HCT116 (cell line): ENCODE measurements around the gene RPS27L. TPM values are rescaled to one million over a fixed set of nuclear protein-coding genes. Genes with fewer than 3 reads are reported as not detected.

Source experiments
- ATAC-seq: fragments of 200-7000 bp; cut with Tn5 transposase; 2 replicates; pipeline ENCODE4 v1.9.1; 2020; ENCODE audit warnings: mild to moderate bottlenecking, moderate library complexity
- BruUV-seq: library from RNA; stranded (reverse); fragments of 400-500 nt; replicated peaks from 2 replicates; lab custom pipeline; 2021; lab: Mats Ljungman, UMichigan
- CTCF ChIA-PET: fragments of 300-600 bp; sonication (Branson Sonifier 250); formaldehyde crosslinking; loops from one replicate; lab custom pipeline; 2021; ENCODE audit warnings: antibody characterized with exemption; lab: Charles Lee
- POLR2A ChIA-PET: fragments of 300-600, 350-600 bp; sonication (Branson Sonifier 250); formaldehyde crosslinking; loops from one replicate; lab custom pipeline; 2021; ENCODE audit warnings: antibody characterized with exemption; lab: Charles Lee
- RAD21 ChIA-PET, 2 experiments: fragments of 300-600 bp; sonication (Branson Sonifier 250); formaldehyde crosslinking; loops; one replicate each; lab custom pipeline; 2023; ENCODE audit warnings: low total read pairs in 2 of 2; ENCODE audit not compliant: uncharacterized antibody in 2 of 2, unreplicated experiment in 2 of 2, low non-redundant PET in 1 of 2; lab: Charles Lee
- DNase-seq: peaks from one replicate; pipeline ENCODE4 v3.0.0-alpha.2; 2010; ENCODE audit warnings: low read depth, low spot score
- H2AFZ ChIP-seq: fragments of 200-600 bp; shearing (Covaris generic), sonication (generic); 2 replicates; pipeline ENCODE4 v1.6.1; 2017; ENCODE audit warnings: low read depth, mixed run types, mixed read lengths, antibody characterized with exemption, low read length; ENCODE audit not compliant: poor library complexity, severe bottlenecking
- H3K27ac ChIP-seq: 2 replicates; pipeline ENCODE4 v1.5.1; 2012; ENCODE audit warnings: low read depth, low read length
- H3K27me3 ChIP-seq: fragments of 200-600 bp; sonication (generic); 2 replicates; pipeline ENCODE4 v1.6.1; 2016; ENCODE audit warnings: mixed run types, low read length, mixed read lengths; ENCODE audit not compliant: insufficient read depth
- H3K36me3 ChIP-seq, 2 experiments: fragments of 200-500 bp in 1 of 2; fragments of 200-600 bp in 1 of 2; sonication (Bioruptor generic) in 1 of 2; sonication (generic) in 1 of 2; 2 replicates each; pipeline versions ENCODE4 v1.5.1 to v1.6.1; 2014 to 2016; ENCODE audit warnings: low read length in 2 of 2, inconsistent platforms in 1 of 2, mixed read lengths in 1 of 2, mixed run types in 1 of 2; ENCODE audit not compliant: insufficient read depth in 2 of 2, control insufficient read depth in 1 of 2
- H3K4me1 ChIP-seq, 2 experiments: fragments of 200-600 bp in 1 of 2; sonication (generic) in 1 of 2; 2 replicates each; pipeline versions ENCODE4 v1.5.1 to v1.6.1; 2012 to 2017; ENCODE audit warnings: low read length in 2 of 2, inconsistent platforms in 1 of 2, mild to moderate bottlenecking in 1 of 2, mixed read lengths in 1 of 2, mixed run types in 1 of 2, moderate library complexity in 1 of 2; ENCODE audit not compliant: insufficient read depth in 2 of 2, control insufficient read depth in 1 of 2
- H3K4me2 ChIP-seq: fragments of 200-600 bp; sonication (generic); 2 replicates; pipeline ENCODE4 v1.6.1; 2017; ENCODE audit warnings: mixed run types, low read length, mixed read lengths
- H3K4me3 ChIP-seq, 2 experiments: fragments of 200-600 bp in 1 of 2; sonication (generic) in 1 of 2; replicated peaks in 1 of 2; 2 replicates each; pipeline ENCODE4 v1.5.1; 2011 to 2016; ENCODE audit warnings: low read length in 2 of 2, control low read depth in 1 of 2, low read depth in 1 of 2, mild to moderate bottlenecking in 1 of 2, mixed read lengths in 1 of 2, mixed run types in 1 of 2
- H3K79me2 ChIP-seq: fragments of 200-600 bp; sonication (generic); 2 replicates; pipeline ENCODE4 v1.6.1; 2017; ENCODE audit warnings: mild to moderate bottlenecking, mixed run types, low read length, moderate library complexity, mixed read lengths; ENCODE audit not compliant: insufficient read depth
- H3K9ac ChIP-seq: fragments of 200-600 bp; sonication (generic); 2 replicates; pipeline ENCODE4 v1.6.1; 2016; ENCODE audit warnings: low read length, mixed read lengths
- H3K9me2 ChIP-seq: fragments of 200-600 bp; sonication (generic), shearing (Covaris generic); 2 replicates; pipeline ENCODE4 v1.6.1; 2017; ENCODE audit warnings: mixed run types, mild to moderate bottlenecking, moderate library complexity; ENCODE audit not compliant: insufficient read depth
- H3K9me3 ChIP-seq, 2 experiments: fragments of 200-500 bp in 1 of 2; fragments of 200-600 bp in 1 of 2; sonication (Bioruptor generic) in 1 of 2; sonication (generic) in 1 of 2; 2 replicates each; pipeline ENCODE4 v1.6.1; 2014 to 2017; ENCODE audit warnings: low read length in 2 of 2, mixed read lengths in 2 of 2, inconsistent platforms in 1 of 2, low read depth in 1 of 2, mild to moderate bottlenecking in 1 of 2, mixed run types in 1 of 2, moderate library complexity in 1 of 2; ENCODE audit not compliant: control insufficient read depth in 1 of 2, insufficient read depth in 1 of 2
- H4K20me1 ChIP-seq: fragments of 200-600 bp; sonication (generic), shearing (Covaris generic); 2 replicates; pipeline ENCODE4 v1.6.1; 2017; ENCODE audit warnings: mixed run types, mild to moderate bottlenecking, moderate library complexity; ENCODE audit not compliant: insufficient read depth
- CEBPB ChIP-seq: IDR thresholded peaks from 2 replicates; pipeline ENCODE4 v1.6.1; 2012; ENCODE audit warnings: low read depth
- CTCF ChIP-seq, 3 experiments: fragments of 200-600 bp in 1 of 3; sonication (generic) in 1 of 3; IDR thresholded peaks in 2 of 3; conservative IDR thresholded peaks in 1 of 3; 2 replicates each; pipeline ENCODE4 v1.5.1; 2012 to 2017; ENCODE audit warnings: low read depth in 2 of 3, low read length in 2 of 3, antibody characterized with exemption in 1 of 3, borderline replicate concordance in 1 of 3, control low read depth in 1 of 3, mild to moderate bottlenecking in 1 of 3, mixed read lengths in 1 of 3, mixed run types in 1 of 3, moderate library complexity in 1 of 3; ENCODE audit not compliant: insufficient read depth in 1 of 3
- EGR1 ChIP-seq: IDR thresholded peaks from 2 replicates; pipeline ENCODE4 v1.6.1; 2012; ENCODE audit warnings: low read depth
- ELF1 ChIP-seq: IDR thresholded peaks from 2 replicates; pipeline ENCODE4 v1.6.1; 2012; ENCODE audit warnings: low read depth, borderline replicate concordance
- EZH2phosphoT487 ChIP-seq: fragments of 200-600 bp; IDR thresholded peaks from 2 replicates; pipeline ENCODE4 v1.6.1; 2018; ENCODE audit warnings: antibody characterized with exemption, borderline replicate concordance
- SP1 ChIP-seq: IDR thresholded peaks from 2 replicates; pipeline ENCODE4 v1.6.1; 2012; ENCODE audit warnings: low read depth
- TCF7L2 ChIP-seq: IDR thresholded peaks from 2 replicates; pipeline ENCODE4 v1.7.0; 2011; ENCODE audit warnings: borderline replicate concordance, inconsistent platforms; ENCODE audit not compliant: insufficient read depth, insufficient read length; ENCODE audit errors: extremely low read depth
- YY1 ChIP-seq: IDR thresholded peaks from 2 replicates; pipeline ENCODE4 v1.6.1; 2011; ENCODE audit warnings: low read length, low read depth, moderate library complexity, mild to moderate bottlenecking; ENCODE audit not compliant: insufficient replicate concordance; ENCODE audit errors: extremely low read depth
- intact Hi-C: fragments of 100-400 bp; cut with micrococcal nuclease; formaldehyde crosslinking; loops from 2 replicates; pipeline ENCODE4 v1.10.0; 2022
- total RNA-seq: library from RNA; stranded (reverse); gene quantifications from one replicate; pipeline ENCODE4 v1.2.1, GENCODE V29; 2021; ENCODE audit not compliant: unreplicated experiment

Gene RPS27L
- total RNA-seq, 1 experiment from 2014 or later, result 139 TPM

GRCh38 chr15:63114465-63114864 lies 42.8 kb downstream of the RPS27L start:
- Histone ChIP-seq H3K4me3 (no peak overlapping the region), H2AFZ (no peak overlapping the region), H3K27ac (no peak overlapping the region), H3K79me2 (no peaks in the 10 kb centered on the region), H3K9ac (no peak overlapping the region), H4K20me1 (no peaks in the 10 kb centered on the region), H3K4me1 (no peaks in the 10 kb centered on the region), H3K36me3 (no peaks in the 10 kb centered on the region), H3K4me2 (no peak overlapping the region), H3K27me3 (no peaks in the 10 kb centered on the region), H3K9me2 (no peaks in the 10 kb centered on the region), H3K9me3 (peaks cover under 1 to 5% of the 10 kb centered on the region in 2 experiments; a peak in 3 of 4 replicates)
- TF ChIP-seq TCF7L2 (no peak), CEBPB (no peak), YY1 (no peak), EZH2phosphoT487 (no peak), SP1 (no peak), ELF1 (no peak), EGR1 (no peak), CTCF (IDR thresholded peaks at IDR 0.05 in 2 of 3, conservative IDR thresholded peaks at IDR 0.05 in 1 of 3; ENCODE audit: borderline replicate concordance in 1 of 3, insufficient read depth in 1 of 3, low read depth in 2 of 3, low read length in 2 of 3) (no peak)
- BruUV-seq, result no TSS peak
- ChIA-PET POLR2A (interaction anchor here (0.7 kb wide), 1 partner anchor 349 kb away, joined by 3 read pairs; no protein-coding TSS in a partner anchor), RAD21 (no interaction called here), CTCF (no interaction called here)
- DNase-seq (no peak), ATAC-seq (no peak)
- intact Hi-C loops, result no loop called here
